Gastrocnemius medialis (tissue), 4 donors: ENCODE data around the gene CD1D.

Experiments used
- CTCF ChIP-seq, 5 experiments: fragments of 450-650 bp in 3 of 5; fragments of 200-600 bp in 2 of 5; sonication (generic) in 2 of 5; IDR thresholded peaks in 4 of 5; conservative IDR thresholded peaks in 1 of 5; 1 replicate in 4 of 5; 2 replicates in 1 of 5; pipeline ENCODE4 v1.5.1; 2016 to 2019; ENCODE audit warnings: antibody characterized with exemption in 5 of 5, mild to moderate bottlenecking in 3 of 5, moderate library complexity in 3 of 5
- POLR2A ChIP-seq, 2 donors: fragments of 450-650 bp; IDR thresholded peaks; one replicate each; pipeline ENCODE4 v1.6.1; 2017; ENCODE audit warnings: antibody characterized with exemption in 2 of 2, mild to moderate bottlenecking in 2 of 2, moderate library complexity in 2 of 2

GRCh38 chr1:158177700-158178450 lies 2.8 kb upstream of the CD1D start:
- no peak for TF ChIP-seq CTCF (IDR thresholded peaks at IDR 0.05 in 4 of 5, conservative IDR thresholded peaks at IDR 0.05 in 1 of 5)
- peak in 1 of 2 donors; percentile 16 for TF ChIP-seq POLR2A (IDR thresholded peaks at IDR 0.05)
